Measurements from ENCODE around the gene MAP3K2. TPM values are rescaled to one million over a fixed set of nuclear protein-coding genes. Genes with fewer than 3 reads are reported as not detected.
A peak's percentile ranks its signal among the peaks of the same experiment; 100 is the strongest.

MAP3K2 gene
- total and polyA plus RNA-seq, 8 donors, result 24.3 to 84.9 (median 27.3) TPM

DNA sequence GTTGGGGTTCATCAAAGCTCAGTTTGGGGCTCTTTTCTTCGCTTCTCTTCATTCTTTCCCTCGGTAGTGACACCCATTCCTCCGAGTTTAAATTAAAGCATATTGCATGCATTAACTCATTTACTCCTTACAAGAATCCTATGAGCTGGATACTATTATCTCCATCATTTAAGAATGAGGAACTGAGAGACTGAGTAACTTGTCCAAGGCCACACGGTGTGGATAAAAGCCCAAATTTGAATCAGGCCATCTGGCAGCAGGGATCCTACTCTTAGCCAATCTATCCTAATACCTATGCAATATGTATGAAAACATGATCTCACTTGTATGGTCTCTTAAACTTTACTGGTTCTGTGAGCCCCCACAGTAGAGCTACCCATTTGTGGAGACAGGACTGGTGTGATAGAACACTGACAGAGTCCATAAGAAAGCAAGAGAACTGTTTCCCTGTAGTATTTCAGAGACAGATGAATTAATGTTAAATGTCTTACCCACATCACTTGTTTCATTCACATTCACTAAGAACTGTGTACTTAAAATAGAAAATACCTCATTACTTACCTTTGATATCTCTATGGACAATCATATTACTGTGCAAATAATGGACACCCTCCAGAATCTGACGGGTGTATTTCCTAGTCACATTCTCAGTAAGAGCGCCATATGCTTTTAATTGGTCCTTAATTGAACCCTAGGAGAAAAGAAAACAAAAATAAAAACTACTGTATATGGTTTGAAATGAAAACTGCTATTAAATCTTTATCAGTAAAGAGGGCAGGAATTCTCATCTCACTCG, 73.4 kb downstream of the MAP3K2 start:
- H3K9me3 ChIP-seq, result no peaks in the 10 kb centered on the region
- no peak for TF ChIP-seq CTCF (IDR thresholded peaks at IDR 0.05)
- H3K27ac ChIP-seq, result no peak overlapping the region
- intact Hi-C loops (cut with DNase I), result no loop called here
- no peak overlapping the region for H3K4me3 ChIP-seq
- no peak for ATAC-seq
- H3K27me3 ChIP-seq, result no peaks in the 10 kb centered on the region
- peaks cover 0 to 3% of the 10 kb centered on the region in 2 donors for H3K4me1 ChIP-seq
- peaks cover 0 to 98% of the 10 kb centered on the region in 2 donors for H3K36me3 ChIP-seq
- DNase-seq, result no peak

- no peak for DNase-seq
- H3K27ac ChIP-seq, result no peak overlapping the region
- peaks cover 0 to 3% of the 10 kb centered on the region in 2 donors for H3K4me1 ChIP-seq
- ATAC-seq, result peak; percentile 52
- no peak overlapping the region for H3K4me3 ChIP-seq
- no peaks in the 10 kb centered on the region for H3K9me3 ChIP-seq
- intact Hi-C loops (cut with DNase I), result no loop called here
- TF ChIP-seq CTCF (IDR thresholded peaks at IDR 0.05), result no peak
- no peaks in the 10 kb centered on the region for H3K27me3 ChIP-seq
- peaks cover 0 to 93% of the 10 kb centered on the region in 2 donors for H3K36me3 ChIP-seq
Measured at GRCh38 chr2:127313406-127313805, 74.4 kb downstream of the MAP3K2 start.

DNA sequence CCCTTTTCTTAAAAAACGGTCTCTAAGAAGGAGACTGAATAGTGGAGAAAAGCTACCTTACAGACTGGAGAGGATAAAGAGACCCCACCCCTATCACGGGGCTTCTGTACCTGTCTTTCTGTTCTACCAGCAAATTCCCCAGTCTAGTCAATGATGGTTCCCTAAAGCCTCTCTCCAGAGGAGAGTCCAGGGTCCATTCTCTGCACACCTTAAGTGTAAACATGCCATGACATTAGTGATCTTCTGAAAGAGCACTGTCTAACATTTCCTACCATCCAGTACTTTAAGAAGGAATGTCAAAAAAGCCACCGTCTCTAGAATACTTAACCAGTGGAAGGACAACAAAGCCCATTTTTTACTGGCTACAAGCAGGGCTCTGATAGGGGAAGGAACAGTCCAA, 76.8 kb downstream of the MAP3K2 start:
- H3K4me3 ChIP-seq, result no peak overlapping the region
- peaks cover 0 to 86% of the 10 kb centered on the region in 2 donors for H3K36me3 ChIP-seq
- no peaks in the 10 kb centered on the region for H3K27me3 ChIP-seq
- DNase-seq (no peak), ATAC-seq (no peak)
- no peaks in the 10 kb centered on the region for H3K9me3 ChIP-seq
- TF ChIP-seq CTCF (IDR thresholded peaks at IDR 0.05), result no peak
- intact Hi-C loops (cut with DNase I), result no loop called here
- no peak overlapping the region for H3K27ac ChIP-seq
- peaks cover 0 to 9% of the 10 kb centered on the region in 2 donors for H3K4me1 ChIP-seq

DNA sequence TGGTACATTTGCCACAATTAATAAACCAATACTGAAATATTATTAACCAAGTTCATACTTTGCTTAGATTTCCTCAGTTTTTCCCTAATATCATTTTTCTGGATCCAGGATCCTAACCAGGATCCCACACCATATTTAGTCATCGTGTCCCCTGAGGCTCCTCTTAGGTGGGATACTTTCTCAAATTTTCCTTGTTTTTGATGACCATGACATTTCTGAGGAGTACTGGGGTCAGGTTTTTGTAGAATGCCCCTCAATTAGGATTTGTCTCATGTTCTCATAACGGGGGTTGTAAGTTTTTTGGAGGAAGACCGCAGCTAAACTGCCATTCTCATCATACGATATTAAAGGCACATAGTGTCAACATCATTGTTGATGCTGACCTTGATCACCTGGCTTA, 78.3 kb downstream of the MAP3K2 start:
- Histone ChIP-seq H3K4me3 (no peak overlapping the region), H3K9me3 (no peaks in the 10 kb centered on the region), H3K4me1 (peaks cover 0 to 13% of the 10 kb centered on the region in 2 donors), H3K27ac (no peak overlapping the region), H3K36me3 (peaks cover 0 to 71% of the 10 kb centered on the region in 2 donors), H3K27me3 (no peaks in the 10 kb centered on the region)
- DNase-seq, result no peak
- intact Hi-C loops (cut with DNase I), result no loop called here
- no peak for ATAC-seq
- TF ChIP-seq CTCF (IDR thresholded peaks at IDR 0.05), result no peak

DNA sequence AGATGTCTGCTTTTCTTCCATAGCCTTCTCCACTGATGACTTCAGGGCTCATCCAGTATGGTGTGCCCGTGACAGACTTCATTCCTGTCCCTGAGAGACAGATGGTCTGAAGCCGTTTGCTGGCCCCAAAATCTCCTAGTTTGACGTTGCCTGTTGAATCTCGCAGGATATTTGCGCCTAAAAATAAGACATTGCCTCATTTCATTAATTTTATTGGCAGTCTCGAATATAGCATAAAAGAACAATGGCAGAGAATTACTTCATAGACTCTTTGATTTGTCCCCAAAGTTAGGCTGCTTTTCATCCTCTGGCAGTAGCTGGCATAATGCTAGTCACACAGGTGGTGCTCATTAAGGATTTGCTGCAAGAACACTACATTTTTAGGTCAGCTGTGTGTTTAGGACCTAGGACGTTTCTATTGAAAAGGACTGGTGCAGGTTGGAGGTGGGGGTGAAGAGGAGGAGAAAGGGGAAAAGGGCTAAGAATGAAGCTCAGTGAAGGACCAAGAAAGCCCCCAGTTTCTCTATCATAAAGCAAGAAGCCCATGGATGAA, 79.1 kb downstream of the MAP3K2 start:
- H3K36me3 ChIP-seq, result peaks cover 0 to 63% of the 10 kb centered on the region in 2 donors

More for the DNA sequence above, 79.1 kb downstream of the MAP3K2 start:
- peaks cover 0 to 10% of the 10 kb centered on the region in 2 donors for H3K4me1 ChIP-seq
- no peak overlapping the region for H3K27ac ChIP-seq
- TF ChIP-seq CTCF (IDR thresholded peaks at IDR 0.05), result no peak
- intact Hi-C loops (cut with DNase I), result no loop called here
- DNase-seq (no peak), ATAC-seq (no peak)
- H3K4me3 ChIP-seq, result no peak overlapping the region
- H3K9me3 ChIP-seq, result no peaks in the 10 kb centered on the region
- H3K27me3 ChIP-seq, result no peaks in the 10 kb centered on the region

All from left lung (tissue), 10 donors.